Measurements from ENCODE around the gene CCDC127.

Gene CCDC127

GRCh38 chr5:185095-186070, 32.6 kb downstream of the CCDC127 start:
- Histone ChIP-seq H3K4me3 (ENCODE audit: low read depth, low read length) (no peak overlapping the region), H3K4me1 (ENCODE audit: control insufficient read depth, insufficient read depth, low read length) (peaks cover 3% of the 10 kb centered on the region), H3K36me3 (ENCODE audit: control insufficient read depth, insufficient read depth, low read length) (peaks cover 5% of the 10 kb centered on the region), H3K27me3 (ENCODE audit: control insufficient read depth, insufficient read depth, low read length) (no peaks in the 10 kb centered on the region), H3K9ac (ENCODE audit: low read depth, low read length) (no peak overlapping the region), H3K9me3 (ENCODE audit: control insufficient read depth, insufficient read depth, low read length) (no peaks in the 10 kb centered on the region)

- H3K4me3 ChIP-seq (ENCODE audit: low read depth, low read length): no peak overlapping the region
- no peaks in the 10 kb centered on the region for H3K9me3 ChIP-seq (ENCODE audit: control insufficient read depth, insufficient read depth, low read length)
- H3K36me3 ChIP-seq (ENCODE audit: control insufficient read depth, insufficient read depth, low read length): peaks cover 5% of the 10 kb centered on the region
- H3K4me1 ChIP-seq (ENCODE audit: control insufficient read depth, insufficient read depth, low read length): peaks cover 3% of the 10 kb centered on the region
- no peak overlapping the region for H3K9ac ChIP-seq (ENCODE audit: low read depth, low read length)
- H3K27me3 ChIP-seq (ENCODE audit: control insufficient read depth, insufficient read depth, low read length): no peaks in the 10 kb centered on the region
Measured at GRCh38 chr5:184471-184870, 33.5 kb downstream of the CCDC127 start.

GRCh38 chr5:182126-182525, 35.8 kb downstream of the CCDC127 start:
- Histone ChIP-seq H3K9me3 (ENCODE audit: control insufficient read depth, insufficient read depth, low read length) (no peaks in the 10 kb centered on the region), H3K4me1 (ENCODE audit: control insufficient read depth, insufficient read depth, low read length) (no peaks in the 10 kb centered on the region), H3K4me3 (ENCODE audit: low read depth, low read length) (no peak overlapping the region), H3K36me3 (ENCODE audit: control insufficient read depth, insufficient read depth, low read length) (peaks cover 2% of the 10 kb centered on the region), H3K27me3 (ENCODE audit: control insufficient read depth, insufficient read depth, low read length) (no peaks in the 10 kb centered on the region), H3K9ac (ENCODE audit: low read depth, low read length) (no peak overlapping the region)

GRCh38 chr5:181566-181965, 36.4 kb downstream of the CCDC127 start:
- H3K9me3 ChIP-seq (ENCODE audit: control insufficient read depth, insufficient read depth, low read length): no peaks in the 10 kb centered on the region
- H3K36me3 ChIP-seq (ENCODE audit: control insufficient read depth, insufficient read depth, low read length): peaks cover 2% of the 10 kb centered on the region
- no peaks in the 10 kb centered on the region for H3K4me1 ChIP-seq (ENCODE audit: control insufficient read depth, insufficient read depth, low read length)
- H3K27me3 ChIP-seq (ENCODE audit: control insufficient read depth, insufficient read depth, low read length): no peaks in the 10 kb centered on the region
- no peak overlapping the region for H3K9ac ChIP-seq (ENCODE audit: low read depth, low read length)
- H3K4me3 ChIP-seq (ENCODE audit: low read depth, low read length): no peak overlapping the region

GRCh38 chr5:181160-181559, 36.8 kb downstream of the CCDC127 start:
- peaks cover 2% of the 10 kb centered on the region for H3K36me3 ChIP-seq (ENCODE audit: control insufficient read depth, insufficient read depth, low read length)
- no peak overlapping the region for H3K4me3 ChIP-seq (ENCODE audit: low read depth, low read length)
- no peak overlapping the region for H3K9ac ChIP-seq (ENCODE audit: low read depth, low read length)
- H3K27me3 ChIP-seq (ENCODE audit: control insufficient read depth, insufficient read depth, low read length): no peaks in the 10 kb centered on the region
- H3K9me3 ChIP-seq (ENCODE audit: control insufficient read depth, insufficient read depth, low read length): no peaks in the 10 kb centered on the region
- H3K4me1 ChIP-seq (ENCODE audit: control insufficient read depth, insufficient read depth, low read length): no peaks in the 10 kb centered on the region

GRCh38 chr5:180286-180918, 37.6 kb downstream of the CCDC127 start:
- no peaks in the 10 kb centered on the region for H3K9me3 ChIP-seq (ENCODE audit: control insufficient read depth, insufficient read depth, low read length)
- H3K4me3 ChIP-seq (ENCODE audit: low read depth, low read length): no peak overlapping the region
- H3K9ac ChIP-seq (ENCODE audit: low read depth, low read length): no peak overlapping the region
- no peaks in the 10 kb centered on the region for H3K4me1 ChIP-seq (ENCODE audit: control insufficient read depth, insufficient read depth, low read length)
- no peaks in the 10 kb centered on the region for H3K27me3 ChIP-seq (ENCODE audit: control insufficient read depth, insufficient read depth, low read length)
- H3K36me3 ChIP-seq (ENCODE audit: control insufficient read depth, insufficient read depth, low read length): peaks cover 2% of the 10 kb centered on the region

- no peak overlapping the region for H3K4me3 ChIP-seq (ENCODE audit: low read depth, low read length)
- no peaks in the 10 kb centered on the region for H3K27me3 ChIP-seq (ENCODE audit: control insufficient read depth, insufficient read depth, low read length)
- H3K9ac ChIP-seq (ENCODE audit: low read depth, low read length): no peak overlapping the region
- H3K36me3 ChIP-seq (ENCODE audit: control insufficient read depth, insufficient read depth, low read length): peaks cover 2% of the 10 kb centered on the region
- H3K9me3 ChIP-seq (ENCODE audit: control insufficient read depth, insufficient read depth, low read length): no peaks in the 10 kb centered on the region
- H3K4me1 ChIP-seq (ENCODE audit: control insufficient read depth, insufficient read depth, low read length): no peaks in the 10 kb centered on the region
Measured at GRCh38 chr5:179401-179800, 38.6 kb downstream of the CCDC127 start.

- Histone ChIP-seq H3K36me3 (ENCODE audit: control insufficient read depth, insufficient read depth, low read length) (peaks cover 9% of the 10 kb centered on the region), H3K9ac (ENCODE audit: low read depth, low read length) (no peak overlapping the region), H3K4me1 (ENCODE audit: control insufficient read depth, insufficient read depth, low read length) (no peaks in the 10 kb centered on the region), H3K27me3 (ENCODE audit: control insufficient read depth, insufficient read depth, low read length) (no peaks in the 10 kb centered on the region), H3K4me3 (ENCODE audit: low read depth, low read length) (no peak overlapping the region), H3K9me3 (ENCODE audit: control insufficient read depth, insufficient read depth, low read length) (no peaks in the 10 kb centered on the region)
Measured at GRCh38 chr5:178110-178509, 39.8 kb downstream of the CCDC127 start.

GRCh38 chr5:176296-176823, 41.6 kb downstream of the CCDC127 start:
- H3K4me1 ChIP-seq (ENCODE audit: control insufficient read depth, insufficient read depth, low read length): no peaks in the 10 kb centered on the region
- no peak overlapping the region for H3K4me3 ChIP-seq (ENCODE audit: low read depth, low read length)
- no peaks in the 10 kb centered on the region for H3K27me3 ChIP-seq (ENCODE audit: control insufficient read depth, insufficient read depth, low read length)
- peaks cover 14% of the 10 kb centered on the region for H3K36me3 ChIP-seq (ENCODE audit: control insufficient read depth, insufficient read depth, low read length)
- no peak overlapping the region for H3K9ac ChIP-seq (ENCODE audit: low read depth, low read length)
- H3K9me3 ChIP-seq (ENCODE audit: control insufficient read depth, insufficient read depth, low read length): no peaks in the 10 kb centered on the region

- no peaks in the 10 kb centered on the region for H3K4me1 ChIP-seq (ENCODE audit: control insufficient read depth, insufficient read depth, low read length)
- no peak overlapping the region for H3K4me3 ChIP-seq (ENCODE audit: low read depth, low read length)
- H3K9me3 ChIP-seq (ENCODE audit: control insufficient read depth, insufficient read depth, low read length): no peaks in the 10 kb centered on the region
- no peak overlapping the region for H3K9ac ChIP-seq (ENCODE audit: low read depth, low read length)
- no peaks in the 10 kb centered on the region for H3K27me3 ChIP-seq (ENCODE audit: control insufficient read depth, insufficient read depth, low read length)
- H3K36me3 ChIP-seq (ENCODE audit: control insufficient read depth, insufficient read depth, low read length): peaks cover 14% of the 10 kb centered on the region
Measured at GRCh38 chr5:174876-175465, 43.0 kb downstream of the CCDC127 start.

GRCh38 chr5:174291-174600, 43.7 kb downstream of the CCDC127 start:
- Histone ChIP-seq H3K9ac (ENCODE audit: low read depth, low read length) (no peak overlapping the region), H3K4me1 (ENCODE audit: control insufficient read depth, insufficient read depth, low read length) (no peaks in the 10 kb centered on the region), H3K36me3 (ENCODE audit: control insufficient read depth, insufficient read depth, low read length) (peaks cover 14% of the 10 kb centered on the region), H3K4me3 (ENCODE audit: low read depth, low read length) (no peak overlapping the region), H3K9me3 (ENCODE audit: control insufficient read depth, insufficient read depth, low read length) (no peaks in the 10 kb centered on the region), H3K27me3 (ENCODE audit: control insufficient read depth, insufficient read depth, low read length) (no peaks in the 10 kb centered on the region)

Measured in iPS-15b (cell line).